Measurements from ENCODE around the gene POU2AF3.
"Not testable (repeated sequence)": the region's sequence is repeated elsewhere in the genome, so short reads cannot be mapped to it uniquely, and the experiment has no call there.

The POU2AF3 gene

GRCh38 chr11:111298413-111299100, at the start of gene POU2AF3:
TSS of gene POU2AF3 (plus strand) at chr11:111298546. CDS start at chr11:111298582, 36 bp downstream.
- no peak for DNase-seq

GRCh38 chr11:111250936-111251335, 47.4 kb upstream of the POU2AF3 start:
- DNase-seq: no peak

GRCh38 chr11:111253131-111253530, 45.2 kb upstream of the POU2AF3 start:
- no peak for DNase-seq

GRCh38 chr11:111253630-111254029, 44.7 kb upstream of the POU2AF3 start:
- DNase-seq: no peak

GRCh38 chr11:111258046-111258445, 40.3 kb upstream of the POU2AF3 start:
- DNase-seq: no peak

- no peak for DNase-seq
These were observed 38.5 kb upstream of the POU2AF3 start for GRCh38 chr11:111259896-111260295.

- no peak for DNase-seq
These were observed 37.5 kb upstream of the POU2AF3 start for GRCh38 chr11:111260811-111261210.

GRCh38 chr11:111264646-111265045, 33.7 kb upstream of the POU2AF3 start:
- no peak for DNase-seq

GRCh38 chr11:111265421-111265820, 32.9 kb upstream of the POU2AF3 start:
- no peak for DNase-seq

- not testable (repeated sequence) for DNase-seq
These were observed 30.0 kb upstream of the POU2AF3 start for GRCh38 chr11:111268303-111268702.

- no peak for DNase-seq
These were observed 29.0 kb upstream of the POU2AF3 start for GRCh38 chr11:111269146-111269868.

- no peak for DNase-seq
These were observed 25.9 kb upstream of the POU2AF3 start for GRCh38 chr11:111272420-111272819.

GRCh38 chr11:111282562-111283075, 15.7 kb upstream of the POU2AF3 start:
- no peak for DNase-seq

GRCh38 chr11:111283945-111284481, 14.3 kb upstream of the POU2AF3 start:
- no peak for DNase-seq

- no peak for DNase-seq
These were observed 12.9 kb upstream of the POU2AF3 start for GRCh38 chr11:111285189-111286091.

- no peak for DNase-seq
These were observed 6.6 kb upstream of the POU2AF3 start for GRCh38 chr11:111291764-111292163.

- DNase-seq: not testable (repeated sequence)
These were observed 5.9 kb upstream of the POU2AF3 start for GRCh38 chr11:111292408-111292807.

GRCh38 chr11:111296196-111296595, 2.1 kb upstream of the POU2AF3 start:
- DNase-seq: no peak

GRCh38 chr11:111297696-111298095, 650 bp upstream of the POU2AF3 start:
- no peak for DNase-seq

GRCh38 chr11:111299101-111300026, 1.0 kb downstream of the POU2AF3 start:
- no peak for DNase-seq

GRCh38 chr11:111300569-111300968, 2.2 kb downstream of the POU2AF3 start:
- no peak for DNase-seq
